Stimulated activated CD8-positive, alpha-beta memory T cell treated with anti-CD3 and anti-CD28 coated beads, Interleukin-4, amount 100 ng/mL, for 24 hours (primary cell): ENCODE measurements around the gene SLC2A8.
A peak's percentile ranks its signal among the peaks of the same experiment; 100 is the strongest.

Experiments
- DNase-seq: peaks from one replicate; pipeline ENCODE4 v3.0.0-alpha.2; 2020; ENCODE audit warnings: low read depth

SLC2A8 gene

DNA sequence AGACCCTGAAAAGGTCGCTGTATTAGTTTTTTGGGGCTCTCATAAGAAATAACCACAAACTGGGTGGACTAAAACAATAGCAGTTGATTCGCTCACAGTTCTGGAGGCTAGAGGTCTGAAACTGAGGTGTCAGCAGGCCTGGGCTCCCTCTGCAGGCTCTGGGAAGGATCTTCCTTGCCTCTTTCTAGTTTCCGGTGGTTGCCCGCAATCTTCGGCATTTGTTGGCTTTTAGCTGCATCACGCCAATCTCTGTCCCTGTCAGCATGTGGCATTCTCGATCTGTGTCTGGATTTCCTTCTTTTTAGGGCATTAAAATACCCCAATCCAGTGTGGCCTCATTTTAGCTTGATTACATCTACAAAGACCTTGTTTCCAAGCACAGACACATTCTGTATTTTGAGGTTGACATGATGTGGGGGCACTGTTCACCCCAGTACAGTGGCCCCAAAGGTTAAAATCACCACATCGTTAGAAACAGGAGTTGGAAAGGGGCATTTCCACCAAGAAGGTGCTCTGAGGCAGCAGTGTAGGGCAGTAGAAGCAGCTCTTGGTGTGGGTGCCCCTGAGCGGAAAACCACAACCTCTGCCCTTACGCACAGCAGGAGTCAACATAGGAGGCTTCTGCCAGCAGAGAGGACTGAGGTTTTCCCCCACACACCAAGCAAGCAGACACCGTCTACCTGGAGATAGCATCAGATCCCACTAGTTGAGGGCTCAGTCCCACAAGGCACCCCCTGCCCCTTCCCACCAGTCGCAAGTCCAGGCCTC lies 40.7 kb downstream of the SLC2A8 start:
- no peak for DNase-seq

- no peak for DNase-seq
These were observed 41.4 kb downstream of the SLC2A8 start for GRCh38 chr9:127438394-127438793.

DNA sequence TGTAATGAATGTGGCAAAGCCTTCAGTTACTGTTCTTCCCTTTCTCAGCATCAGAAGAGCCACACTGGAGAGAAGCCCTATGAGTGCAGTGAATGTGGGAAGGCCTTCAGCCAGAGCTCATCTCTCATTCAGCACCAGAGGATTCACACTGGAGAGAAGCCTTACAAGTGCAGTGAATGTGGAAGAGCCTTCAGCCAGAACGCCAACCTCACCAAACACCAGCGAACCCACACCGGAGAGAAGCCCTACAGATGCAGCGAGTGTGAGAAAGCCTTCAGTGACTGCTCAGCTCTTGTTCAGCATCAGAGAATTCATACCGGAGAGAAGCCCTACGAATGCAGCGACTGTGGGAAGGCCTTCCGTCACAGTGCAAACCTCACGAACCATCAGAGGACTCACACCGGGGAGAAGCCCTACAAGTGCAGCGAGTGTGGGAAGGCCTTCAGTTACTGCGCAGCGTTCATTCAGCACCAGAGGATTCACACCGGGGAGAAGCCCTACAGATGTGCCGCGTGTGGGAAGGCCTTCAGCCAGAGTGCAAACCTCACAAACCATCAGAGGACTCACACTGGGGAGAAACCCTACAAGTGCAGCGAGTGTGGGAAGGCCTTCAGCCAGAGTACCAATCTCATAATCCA lies 47.4 kb downstream of the SLC2A8 start:
- no peak for DNase-seq

DNA sequence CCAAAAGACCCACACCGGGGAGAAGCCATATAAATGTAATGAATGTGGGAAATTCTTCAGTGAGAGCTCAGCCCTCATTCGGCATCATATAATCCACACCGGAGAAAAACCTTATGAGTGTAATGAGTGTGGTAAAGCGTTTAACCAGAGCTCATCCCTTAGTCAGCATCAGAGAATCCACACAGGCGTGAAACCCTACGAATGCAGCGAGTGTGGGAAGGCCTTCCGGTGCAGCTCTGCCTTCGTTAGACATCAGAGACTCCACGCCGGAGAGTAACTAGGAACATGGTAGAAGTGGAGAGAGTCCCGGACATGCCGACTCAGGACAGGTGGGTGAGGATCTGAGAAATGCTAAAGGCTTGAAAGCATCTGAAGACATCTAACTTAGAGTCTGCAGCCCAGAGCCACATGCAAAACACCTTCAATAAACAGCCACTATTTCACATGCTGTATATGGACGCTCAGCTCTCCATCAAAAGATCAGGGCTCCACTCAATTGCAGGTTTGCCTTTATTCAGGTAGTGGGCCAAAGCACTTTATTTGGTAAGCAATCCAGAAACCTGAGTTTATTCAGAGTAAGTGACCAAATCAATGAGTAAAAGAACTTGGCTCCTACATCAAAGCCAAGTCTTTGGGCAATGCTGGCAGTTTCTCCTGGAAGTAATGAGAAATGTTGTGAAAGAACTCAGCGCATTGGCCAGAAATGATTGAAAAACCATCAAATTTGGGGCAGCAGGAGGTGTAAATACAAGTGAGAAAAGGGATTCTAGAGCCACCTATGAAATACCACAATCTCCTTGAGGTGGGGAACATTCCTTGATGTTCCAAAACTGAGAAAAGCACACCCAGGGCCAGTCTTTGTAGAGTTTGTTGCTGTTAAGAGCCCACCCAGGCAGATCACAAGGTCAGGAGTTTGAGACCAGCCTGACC lies 48.2 kb downstream of the SLC2A8 start:
- no peak for DNase-seq

GRCh38 chr9:127445851-127446712 lies 49.1 kb downstream of the SLC2A8 start:
- DNase-seq: no peak

DNA sequence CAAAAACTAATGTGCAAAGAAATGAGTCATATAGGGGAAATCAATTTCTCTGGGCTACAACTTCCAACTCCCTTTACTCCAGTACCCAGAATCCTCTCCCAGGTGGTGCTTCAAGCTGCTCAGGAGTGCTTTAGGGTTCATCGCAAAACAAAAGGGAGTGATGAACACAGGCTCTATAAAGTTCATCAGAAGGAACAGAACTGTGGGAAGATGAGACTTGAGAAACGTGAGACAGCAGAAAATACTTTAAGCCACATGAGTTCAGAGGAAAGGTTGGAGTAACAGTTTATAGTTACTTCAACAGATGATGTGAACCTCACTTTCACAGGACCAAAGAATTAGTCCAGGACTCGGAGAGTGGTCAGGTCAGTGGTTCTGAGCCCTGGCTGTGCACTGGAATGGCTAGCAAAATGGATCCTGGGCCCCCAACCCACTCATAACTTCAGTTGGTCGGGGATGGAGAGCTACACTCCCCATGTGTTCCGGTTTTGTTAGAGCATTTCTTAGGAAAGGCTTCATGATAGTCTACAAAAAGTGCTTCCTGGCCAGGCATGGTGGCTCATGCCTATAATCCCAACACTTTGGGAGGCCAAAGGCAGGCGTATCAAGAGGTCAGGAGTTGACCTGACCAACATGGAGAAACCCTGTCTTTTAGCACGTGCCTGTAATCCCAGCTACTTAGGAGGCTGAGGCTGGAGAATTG lies 49.9 kb downstream of the SLC2A8 start:
- DNase-seq: no peak

DNA sequence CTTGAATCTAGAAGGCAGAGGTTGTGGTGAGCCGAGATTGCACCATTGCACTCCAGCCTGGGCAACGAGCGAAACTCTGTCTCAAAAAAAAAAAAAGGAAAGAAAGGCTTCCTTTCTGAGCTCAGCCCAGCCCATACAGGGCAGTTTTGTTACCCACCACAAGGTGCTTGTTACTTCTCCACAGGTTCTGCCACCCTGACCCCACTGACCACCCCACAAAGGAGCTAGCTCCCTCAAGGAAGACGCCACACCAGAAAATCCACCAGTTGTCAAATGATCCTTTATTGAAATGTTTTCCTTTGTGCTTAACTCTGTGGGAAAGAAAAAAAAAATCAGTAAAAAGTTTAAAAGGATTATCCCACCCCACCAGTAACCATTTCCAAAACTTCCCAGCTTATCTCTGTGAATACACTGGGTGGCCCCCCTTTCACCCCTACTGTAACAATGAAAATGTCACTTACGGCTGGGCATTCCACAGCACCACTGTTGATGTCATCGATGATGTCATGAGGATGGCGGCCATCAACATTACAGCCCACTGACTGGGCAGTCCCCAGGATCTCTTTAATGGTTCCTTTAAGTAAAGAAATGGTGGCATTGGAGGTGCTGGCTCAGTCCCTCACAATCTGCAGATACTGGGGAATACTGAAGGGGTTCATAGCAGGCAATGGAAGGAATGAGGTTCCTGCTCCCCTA lies 50.6 kb downstream of the SLC2A8 start:
- no peak for DNase-seq

DNA sequence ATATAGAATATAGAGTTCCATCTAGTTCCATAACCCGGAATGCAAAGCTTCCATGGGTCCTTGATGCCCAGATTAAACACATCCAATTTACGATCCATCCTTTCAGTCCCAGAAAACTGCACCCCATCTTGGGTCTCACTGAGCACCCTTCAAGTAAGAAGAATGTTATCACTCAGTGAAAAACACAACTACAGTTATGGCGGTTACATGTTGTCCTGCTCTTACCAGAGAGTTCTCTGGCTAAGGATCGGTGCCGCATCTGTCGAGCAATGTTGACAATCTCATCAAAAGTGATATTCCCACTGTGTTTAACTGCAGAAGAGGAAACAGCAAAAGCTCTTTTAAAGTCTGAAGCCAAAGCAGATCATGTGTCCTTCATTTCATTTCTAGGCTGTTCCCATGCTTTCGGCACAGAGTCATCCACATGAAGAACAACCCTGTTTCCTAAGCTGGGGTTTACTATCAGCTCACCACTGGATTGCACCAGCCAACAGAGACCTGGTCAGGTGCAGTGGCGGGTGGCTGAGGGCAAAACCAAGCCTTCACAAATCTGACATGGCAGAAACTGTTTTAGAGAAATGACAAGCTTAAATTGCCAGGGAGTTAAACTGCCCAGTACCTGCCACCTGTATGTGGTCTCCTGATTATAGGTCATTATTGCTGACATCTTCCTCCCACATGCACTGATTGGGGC lies 51.3 kb downstream of the SLC2A8 start:
- no peak for DNase-seq

GRCh38 chr9:127449332-127449966 lies 52.5 kb downstream of the SLC2A8 start:
- DNase-seq: no peak

DNA sequence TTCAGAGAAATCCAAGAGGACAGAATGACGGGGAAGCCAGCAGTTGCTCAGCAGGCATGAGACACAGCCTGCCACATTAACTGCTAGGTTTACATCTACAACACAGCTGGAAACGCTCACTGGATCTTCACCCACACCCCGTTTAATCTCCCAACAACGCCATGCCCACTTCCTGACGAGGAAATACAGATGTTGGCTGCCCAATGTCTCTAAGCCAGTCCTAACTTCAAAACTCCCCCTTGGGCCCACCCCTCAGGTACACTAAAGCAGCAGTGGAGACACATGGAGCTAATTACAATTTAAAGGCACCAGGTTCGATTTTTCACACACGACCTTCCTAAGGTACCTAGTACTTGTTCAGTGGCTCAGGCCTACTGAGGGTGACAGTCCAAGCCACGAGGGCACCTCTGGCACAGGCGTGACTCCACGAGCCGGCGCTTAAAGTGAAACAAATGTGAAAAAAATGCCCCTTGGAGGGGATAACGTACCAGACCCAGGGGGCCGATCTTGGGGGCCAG lies 53.3 kb downstream of the SLC2A8 start:
- no peak for DNase-seq

DNA sequence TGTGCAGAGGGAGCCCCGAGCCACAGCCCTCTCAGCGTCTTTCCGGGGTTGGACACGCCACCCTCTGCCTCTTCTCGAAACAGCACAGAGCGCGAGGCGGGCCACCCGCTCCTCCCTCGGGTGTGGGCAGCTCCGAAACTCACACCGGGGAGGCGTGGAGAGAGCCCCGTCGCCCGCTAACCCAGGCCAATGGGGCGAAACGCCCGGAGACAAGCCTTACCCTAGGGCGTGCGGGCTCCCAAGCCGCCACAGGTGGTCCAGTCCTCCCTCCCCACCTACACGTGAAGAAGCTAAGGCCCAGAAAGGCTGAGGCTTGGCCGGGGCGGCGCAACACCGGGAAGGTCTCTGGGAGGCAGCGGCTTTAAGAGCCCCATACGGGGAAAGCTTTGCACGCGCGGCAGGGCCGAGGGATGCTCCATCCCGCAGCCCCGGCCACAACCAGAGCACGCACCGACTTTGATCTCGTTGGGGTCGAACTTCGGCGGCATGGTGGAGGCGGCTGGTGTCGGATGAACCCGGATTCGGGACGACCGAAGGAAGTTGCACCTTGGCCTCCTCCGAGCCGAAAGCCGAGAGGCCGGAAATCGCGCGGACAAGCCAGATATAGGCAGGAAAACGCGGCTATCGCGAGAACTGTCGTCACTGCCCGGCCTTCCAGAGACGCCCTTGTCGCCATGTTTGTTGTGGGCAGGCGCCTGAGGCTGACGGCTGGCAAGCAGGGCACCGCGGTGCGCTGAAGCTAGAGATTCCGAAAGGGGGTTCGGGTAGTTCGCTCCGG lies 54.0 kb downstream of the SLC2A8 start, which contains the start of the genes LRSAM1 and RPL12:
Gene LRSAM1 (plus strand): TSS at position 681 of the 778 bp plus-strand sequence. CDS start 3,018 bp downstream, outside the sequence.
Gene RPL12 (minus strand): TSS at position 577 of the 778 bp plus-strand sequence. CDS start 89 bp downstream, at position 488.
- peak; percentile 94 for DNase-seq

- DNase-seq: no peak
These were observed 54.6 kb downstream of the SLC2A8 start for GRCh38 chr9:127451608-127451857.

GRCh38 chr9:127451858-127452656 lies 55.1 kb downstream of the SLC2A8 start:
- DNase-seq: no peak

- DNase-seq: no peak
These were observed 55.7 kb downstream of the SLC2A8 start for GRCh38 chr9:127452691-127453090.

DNA sequence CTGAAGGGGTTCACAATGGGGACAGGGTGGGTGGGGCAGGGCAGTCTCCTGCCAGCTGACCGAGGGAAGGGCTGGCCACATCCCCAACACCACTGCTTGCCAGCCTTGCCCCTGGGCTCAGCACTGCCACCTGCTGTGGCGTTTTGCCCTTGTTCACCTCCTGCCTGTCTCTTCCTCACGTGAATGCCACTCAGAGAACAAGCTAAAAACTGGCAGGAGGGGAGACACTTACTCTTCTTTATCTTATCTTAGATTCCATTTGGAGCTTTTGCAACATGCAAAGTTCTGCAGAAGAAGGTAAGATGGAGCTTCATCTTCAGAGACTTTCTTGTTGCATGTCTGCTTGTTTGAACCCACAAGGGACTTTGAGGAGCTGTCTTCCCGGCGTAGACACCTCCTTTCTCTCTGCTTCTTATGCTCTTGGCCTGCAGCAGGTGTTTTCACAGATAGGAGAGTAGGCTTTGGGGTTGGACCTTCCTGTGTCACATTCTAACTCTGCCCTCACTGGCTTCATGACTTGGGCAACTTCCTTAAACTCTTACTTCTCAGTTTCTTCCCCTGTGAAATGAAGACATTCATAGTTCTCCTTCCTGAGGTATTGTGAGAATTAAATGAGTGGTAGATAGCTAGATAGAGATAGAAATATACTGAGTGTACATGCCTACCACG lies 58.5 kb downstream of the SLC2A8 start:
- DNase-seq: no peak

DNA sequence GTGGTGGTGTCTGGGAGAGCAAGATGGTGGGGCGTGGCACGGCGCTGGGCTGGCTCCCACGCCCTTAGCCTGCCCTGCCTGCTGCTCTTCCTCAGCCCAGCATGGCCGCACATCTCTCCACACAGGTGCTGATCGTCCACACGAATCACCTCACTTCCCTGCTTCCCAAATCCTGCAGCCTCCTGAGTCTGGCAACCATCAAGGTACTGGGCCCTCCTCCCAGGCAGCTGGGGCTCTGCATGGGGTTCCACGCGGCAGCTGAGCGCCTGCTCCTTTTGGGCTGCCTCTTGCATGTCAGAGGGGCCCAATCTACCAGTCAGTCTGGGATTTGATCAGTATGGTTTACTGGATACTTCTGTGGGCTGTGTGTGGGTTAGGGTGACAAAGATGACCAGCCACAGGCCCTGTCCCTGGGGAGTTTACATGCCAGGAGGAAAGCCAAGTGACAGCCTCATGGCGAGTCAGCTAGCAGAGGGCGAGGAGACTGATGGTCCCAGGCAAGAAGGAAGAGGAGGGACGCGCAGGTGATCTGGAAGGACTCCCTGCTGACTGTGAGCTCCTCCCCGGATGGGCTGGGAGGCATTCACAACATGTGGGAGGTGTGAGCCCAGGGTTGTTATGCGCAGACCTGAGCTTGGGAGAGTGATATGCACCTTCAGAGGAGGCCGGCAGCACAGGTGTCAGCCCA lies 60.4 kb downstream of the SLC2A8 start:
- DNase-seq: no peak
